HepG2 (cell line): ENCODE measurements around the gene LIFR. TPM values are rescaled to one million over a fixed set of nuclear protein-coding genes. Genes with fewer than 3 reads are reported as not detected.

Experiments
- ASH2L ChIP-seq: fragments of 300-600, 200-600 bp; sonication (generic); IDR thresholded peaks from 2 replicates; pipeline ENCODE4 v1.7.0; 2017; ENCODE audit warnings: low read depth, mild to moderate bottlenecking, moderate library complexity, mixed read lengths, low read length; ENCODE audit not compliant: insufficient read length
- CCDC6 ChIP-seq: sonication (generic); formaldehyde crosslinking; IDR thresholded peaks from 2 replicates; pipeline ENCODE4 v1.8.1; 2022; ENCODE audit warnings: mild to moderate bottlenecking, missing genetic modification reagents, moderate library complexity
- FOXO4 ChIP-seq: sonication (generic); formaldehyde crosslinking; conservative IDR thresholded peaks from 2 replicates; pipeline ENCODE4 v1.8.1; 2023; ENCODE audit warnings: missing genetic modification reagents
- IKZF1 ChIP-seq: fragments of 450-650 bp; IDR thresholded peaks from 2 replicates; pipeline ENCODE4 v1.7.1; 2016
- KDM5B ChIP-seq: sonication (generic); formaldehyde crosslinking; IDR thresholded peaks from 2 replicates; pipeline ENCODE4 v1.4.0; 2020; ENCODE audit warnings: missing genetic modification reagents, mild to moderate bottlenecking, borderline replicate concordance
- REPIN1 ChIP-seq: sonication (generic); formaldehyde crosslinking; IDR thresholded peaks from 2 replicates; pipeline ENCODE4 v1.8.0; 2022; ENCODE audit warnings: missing genetic modification reagents, low read depth, mild to moderate bottlenecking, borderline replicate concordance
- SKI ChIP-seq: fragments of 450-650 bp; IDR thresholded peaks from one replicate; pipeline ENCODE4 v1.6.1; 2018; ENCODE audit warnings: mild to moderate bottlenecking; ENCODE audit not compliant: partially characterized antibody
- ZC3H13 ChIP-seq: sonication (generic); formaldehyde crosslinking; IDR thresholded peaks from 2 replicates; pipeline ENCODE4 v1.8.1; 2023; ENCODE audit warnings: mild to moderate bottlenecking, missing genetic modification reagents, moderate library complexity
- ZMAT3 ChIP-seq: sonication (generic); formaldehyde crosslinking; conservative IDR thresholded peaks from 2 replicates; pipeline ENCODE4 v1.7.0; 2021; ENCODE audit warnings: missing genetic modification reagents
- ZMYM3 ChIP-seq: sonication (generic); formaldehyde crosslinking; IDR thresholded peaks from 2 replicates; pipeline ENCODE4 v1.5.1; 2020; ENCODE audit warnings: mild to moderate bottlenecking, missing genetic modification reagents
- ZNF205 ChIP-seq: IDR thresholded peaks from 2 replicates; pipeline ENCODE4 v1.6.1; 2018; ENCODE audit warnings: missing biosample characterization, missing genetic modification reagents
- ZNF235 ChIP-seq: sonication (generic); formaldehyde crosslinking; IDR thresholded peaks from 2 replicates; pipeline ENCODE4 v1.8.1; 2023; ENCODE audit warnings: mild to moderate bottlenecking, missing genetic modification reagents, borderline replicate concordance
- ZNF292 ChIP-seq: sonication (generic); formaldehyde crosslinking; IDR thresholded peaks from 2 replicates; pipeline ENCODE4 v1.8.1; 2022; ENCODE audit warnings: mild to moderate bottlenecking, low read depth, missing genetic modification reagents, borderline replicate concordance
- ZNF563 ChIP-seq: sonication (generic); formaldehyde crosslinking; IDR thresholded peaks from 2 replicates; pipeline ENCODE4 v1.8.0; 2022; ENCODE audit warnings: mild to moderate bottlenecking, moderate library complexity, missing genetic modification reagents
- ZNF598 ChIP-seq: sonication (generic); formaldehyde crosslinking; IDR thresholded peaks from 2 replicates; pipeline ENCODE4 v1.5.1; 2020; ENCODE audit warnings: mild to moderate bottlenecking, missing genetic modification reagents, borderline replicate concordance
- ZNF776 ChIP-seq: sonication (generic); formaldehyde crosslinking; IDR thresholded peaks from 2 replicates; pipeline ENCODE4 v1.4.0; 2020; ENCODE audit warnings: mild to moderate bottlenecking, missing genetic modification reagents
- ZNF879 ChIP-seq: sonication (generic); formaldehyde crosslinking; IDR thresholded peaks from 2 replicates; pipeline ENCODE4 v1.8.1; 2023; ENCODE audit warnings: missing genetic modification reagents
- ZSCAN12 ChIP-seq: sonication (generic); formaldehyde crosslinking; IDR thresholded peaks from 2 replicates; pipeline ENCODE4 v1.9.0; 2021; ENCODE audit warnings: mild to moderate bottlenecking, missing genetic modification reagents
- polyA plus RNA-seq, 8 experiments: library from polyadenylated mRNA; depleted of rRNA in 3 of 8; stranded (reverse) in 7 of 8; unstranded in 1 of 8; fragments of >200 nt; fragmentation: Illumina TruSeq in 4 of 8; extraction: Trizol in 4 of 8; gene quantifications; 2 replicates each; pipeline versions ENCODE4 v1.2.1 to v1.2.3, GENCODE V29; 2011 to 2016; ENCODE audit warnings: low read depth in 4 of 8, missing spikeins in 1 of 8, mixed read lengths in 1 of 8; ENCODE audit not compliant: insufficient read depth in 1 of 8
- total RNA-seq, 5 experiments: library from RNA; depleted of rRNA; stranded (reverse); fragments of >200 nt; fragmentation: Illumina TruSeq; extraction: Trizol; gene quantifications; 2 replicates each; pipeline ENCODE4 v1.2.3, GENCODE V29; 2016; ENCODE audit warnings: low read depth in 1 of 5
- TF ChIP-seq, protein P1 (sequence below): sonication (generic); formaldehyde crosslinking; IDR thresholded peaks from 2 replicates; pipeline ENCODE4 v1.9.0; 2022; ENCODE audit warnings: missing genetic modification reagents, mild to moderate bottlenecking, borderline replicate concordance
- TF ChIP-seq, protein P2 (sequence below): sonication (generic); formaldehyde crosslinking; IDR thresholded peaks from 2 replicates; pipeline ENCODE4 v1.4.0; 2020; ENCODE audit warnings: mild to moderate bottlenecking, missing genetic modification reagents
- TF ChIP-seq, protein P3 (sequence below): sonication (generic); formaldehyde crosslinking; IDR thresholded peaks from 2 replicates; pipeline ENCODE4 v1.4.0; 2020; ENCODE audit warnings: missing genetic modification reagents, mild to moderate bottlenecking, borderline replicate concordance
- TF ChIP-seq, protein P4 (sequence below): sonication (generic); formaldehyde crosslinking; conservative IDR thresholded peaks from 2 replicates; pipeline ENCODE4 v1.8.0; 2022; ENCODE audit warnings: missing genetic modification reagents

The LIFR gene
- total and polyA plus RNA-seq, 2 of the 13 experiments (the other 11 are each of a cell fraction or from before 2014, with no cell fraction given): 6.3 to 25.2 TPM

- TF ChIP-seq ZSCAN12 (CRISPR knock-in tag) (no peak), REPIN1 (CRISPR knock-in tag) (peak; percentile 22; the same call in 1 of the 2 replicates), ZNF205 (CRISPR knock-in tag) (peak; percentile 32; the same call in 1 of the 2 replicates), ZNF776 (CRISPR knock-in tag) (0 out of 2 replicates have a peak, but pooled peaks have one; percentile 52), ZNF598 (CRISPR knock-in tag) (peak; percentile 27; the same call in 1 of the 2 replicates), SKI (no peak), ZNF235 (CRISPR knock-in tag) (no peak), ZNF292 (CRISPR knock-in tag) (peak; percentile 50; the same call in 1 of the 2 replicates), ZNF563 (peak; percentile 54; the same call in 1 of the 2 replicates), KDM5B (CRISPR knock-in tag) (peak; percentile 84), ZC3H13 (peak; percentile 20; the same call in 1 of the 2 replicates), ZNF879 (CRISPR knock-in tag) (peak; percentile 30; the same call in 1 of the 2 replicates), ZMYM3 (CRISPR knock-in tag) (no peak), CCDC6 (CRISPR knock-in tag) (no peak), ZMAT3 (CRISPR knock-in tag) (peak; percentile 67; the same call in 1 of the 2 replicates), ASH2L (peak; percentile 92), IKZF1 (no peak), FOXO4 (0 out of 2 replicates have a peak, but pooled peaks have one; percentile 80)
- TF ChIP-seq, protein P1, sequence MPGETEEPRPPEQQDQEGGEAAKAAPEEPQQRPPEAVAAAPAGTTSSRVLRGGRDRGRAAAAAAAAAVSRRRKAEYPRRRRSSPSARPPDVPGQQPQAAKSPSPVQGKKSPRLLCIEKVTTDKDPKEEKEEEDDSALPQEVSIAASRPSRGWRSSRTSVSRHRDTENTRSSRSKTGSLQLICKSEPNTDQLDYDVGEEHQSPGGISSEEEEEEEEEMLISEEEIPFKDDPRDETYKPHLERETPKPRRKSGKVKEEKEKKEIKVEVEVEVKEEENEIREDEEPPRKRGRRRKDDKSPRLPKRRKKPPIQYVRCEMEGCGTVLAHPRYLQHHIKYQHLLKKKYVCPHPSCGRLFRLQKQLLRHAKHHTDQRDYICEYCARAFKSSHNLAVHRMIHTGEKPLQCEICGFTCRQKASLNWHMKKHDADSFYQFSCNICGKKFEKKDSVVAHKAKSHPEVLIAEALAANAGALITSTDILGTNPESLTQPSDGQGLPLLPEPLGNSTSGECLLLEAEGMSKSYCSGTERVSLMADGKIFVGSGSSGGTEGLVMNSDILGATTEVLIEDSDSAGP (CRISPR knock-in tag): peak; percentile 68; the same call in 1 of the 2 replicates
- TF ChIP-seq, protein P2, sequence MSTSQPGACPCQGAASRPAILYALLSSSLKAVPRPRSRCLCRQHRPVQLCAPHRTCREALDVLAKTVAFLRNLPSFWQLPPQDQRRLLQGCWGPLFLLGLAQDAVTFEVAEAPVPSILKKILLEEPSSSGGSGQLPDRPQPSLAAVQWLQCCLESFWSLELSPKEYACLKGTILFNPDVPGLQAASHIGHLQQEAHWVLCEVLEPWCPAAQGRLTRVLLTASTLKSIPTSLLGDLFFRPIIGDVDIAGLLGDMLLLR (CRISPR knock-in tag): 0 out of 2 replicates have a peak, but pooled peaks have one; percentile 29
- TF ChIP-seq, protein P3, sequence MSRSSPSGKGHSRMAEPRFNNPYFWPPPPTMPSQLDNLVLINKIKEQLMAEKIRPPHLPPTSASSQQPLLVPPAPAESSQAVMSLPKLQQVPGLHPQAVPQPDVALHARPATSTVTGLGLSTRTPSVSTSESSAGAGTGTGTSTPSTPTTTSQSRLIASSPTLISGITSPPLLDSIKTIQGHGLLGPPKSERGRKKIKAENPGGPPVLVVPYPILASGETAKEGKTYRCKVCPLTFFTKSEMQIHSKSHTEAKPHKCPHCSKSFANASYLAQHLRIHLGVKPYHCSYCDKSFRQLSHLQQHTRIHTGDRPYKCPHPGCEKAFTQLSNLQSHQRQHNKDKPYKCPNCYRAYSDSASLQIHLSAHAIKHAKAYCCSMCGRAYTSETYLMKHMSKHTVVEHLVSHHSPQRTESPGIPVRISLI (CRISPR knock-in tag): no peak
- TF ChIP-seq, protein P4, sequence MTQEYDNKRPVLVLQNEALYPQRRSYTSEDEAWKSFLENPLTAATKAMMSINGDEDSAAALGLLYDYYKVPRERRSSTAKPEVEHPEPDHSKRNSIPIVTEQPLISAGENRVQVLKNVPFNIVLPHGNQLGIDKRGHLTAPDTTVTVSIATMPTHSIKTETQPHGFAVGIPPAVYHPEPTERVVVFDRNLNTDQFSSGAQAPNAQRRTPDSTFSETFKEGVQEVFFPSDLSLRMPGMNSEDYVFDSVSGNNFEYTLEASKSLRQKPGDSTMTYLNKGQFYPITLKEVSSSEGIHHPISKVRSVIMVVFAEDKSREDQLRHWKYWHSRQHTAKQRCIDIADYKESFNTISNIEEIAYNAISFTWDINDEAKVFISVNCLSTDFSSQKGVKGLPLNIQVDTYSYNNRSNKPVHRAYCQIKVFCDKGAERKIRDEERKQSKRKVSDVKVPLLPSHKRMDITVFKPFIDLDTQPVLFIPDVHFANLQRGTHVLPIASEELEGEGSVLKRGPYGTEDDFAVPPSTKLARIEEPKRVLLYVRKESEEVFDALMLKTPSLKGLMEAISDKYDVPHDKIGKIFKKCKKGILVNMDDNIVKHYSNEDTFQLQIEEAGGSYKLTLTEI (CRISPR knock-in tag): no peak
Measured at GRCh38 chr5:38556599-38557307, at the start of gene LIFR (continued).
